Measurements from ENCODE around the gene TMEM204. TPM values are rescaled to one million over a fixed set of nuclear protein-coding genes. Genes with fewer than 3 reads are reported as not detected.

TMEM204 gene
- total RNA-seq, 2 donors from 2014 or later, result 15.7 to 16.7 TPM

GRCh38 chr16:1494129-1494640, 39.3 kb upstream of the TMEM204 start:
- Mint-ChIP-seq H3K4me3 (peak overlapping the region; percentile 95 to 99), H3K9me3 (no peaks in the 10 kb centered on the region), H3K4me1 (ENCODE audit: low read depth) (peaks cover 20% of the 10 kb centered on the region), H3K27ac (peak overlapping the region; percentile 33), H3K36me3 (ENCODE audit: insufficient read depth in 2 of 2) (peaks cover 0 to 2% of the 10 kb centered on the region in 2 donors), H3K27me3 (ENCODE audit: low read depth) (no peaks in the 10 kb centered on the region)
- DNase-seq, result no peak
- no peak for ATAC-seq (replicated peaks in 1 of 2)

GRCh38 chr16:1494711-1495110, 38.8 kb upstream of the TMEM204 start:
- Mint-ChIP-seq H3K4me1 (ENCODE audit: low read depth) (peaks cover 20% of the 10 kb centered on the region), H3K4me3 (peak overlapping the region; percentile 95 to 99), H3K27ac (no peak overlapping the region), H3K27me3 (ENCODE audit: low read depth) (no peaks in the 10 kb centered on the region), H3K9me3 (no peaks in the 10 kb centered on the region), H3K36me3 (ENCODE audit: insufficient read depth in 2 of 2) (peaks cover 0 to 2% of the 10 kb centered on the region in 2 donors)
- ATAC-seq (replicated peaks in 1 of 2), result no peak
- DNase-seq, result no peak

- Mint-ChIP-seq H3K4me1 (ENCODE audit: low read depth) (peaks cover 20% of the 10 kb centered on the region), H3K4me3 (peak overlapping the region in 1 of 2 donors; percentile 34), H3K9me3 (no peaks in the 10 kb centered on the region), H3K36me3 (ENCODE audit: insufficient read depth in 2 of 2) (peaks cover 0 to 2% of the 10 kb centered on the region in 2 donors), H3K27me3 (ENCODE audit: low read depth) (no peaks in the 10 kb centered on the region), H3K27ac (no peak overlapping the region)
- DNase-seq, result no peak
- ATAC-seq (replicated peaks in 1 of 2), result no peak
These were observed 38.1 kb upstream of the TMEM204 start for GRCh38 chr16:1495211-1495888.

GRCh38 chr16:1495889-1496262, 37.6 kb upstream of the TMEM204 start:
- H3K4me1 Mint-ChIP-seq (ENCODE audit: low read depth), result peaks cover 20% of the 10 kb centered on the region
- no peaks in the 10 kb centered on the region for H3K27me3 Mint-ChIP-seq (ENCODE audit: low read depth)
- no peak for ATAC-seq (replicated peaks in 1 of 2)
- H3K36me3 Mint-ChIP-seq (ENCODE audit: insufficient read depth in 2 of 2), result peaks cover 0 to 2% of the 10 kb centered on the region in 2 donors
- H3K4me3 Mint-ChIP-seq, result no peak overlapping the region
- no peak overlapping the region for H3K27ac Mint-ChIP-seq
- no peaks in the 10 kb centered on the region for H3K9me3 Mint-ChIP-seq
- DNase-seq, result no peak

GRCh38 chr16:1496464-1496863, 37.0 kb upstream of the TMEM204 start:
- H3K4me3 Mint-ChIP-seq, result no peak overlapping the region
- peaks cover 0 to 2% of the 10 kb centered on the region in 2 donors for H3K36me3 Mint-ChIP-seq (ENCODE audit: insufficient read depth in 2 of 2)
- H3K27ac Mint-ChIP-seq, result no peak overlapping the region
- DNase-seq, result no peak
- no peaks in the 10 kb centered on the region for H3K27me3 Mint-ChIP-seq (ENCODE audit: low read depth)
- no peaks in the 10 kb centered on the region for H3K9me3 Mint-ChIP-seq
- peaks cover 20% of the 10 kb centered on the region for H3K4me1 Mint-ChIP-seq (ENCODE audit: low read depth)
- ATAC-seq (replicated peaks in 1 of 2), result no peak

GRCh38 chr16:1497014-1497598, 36.4 kb upstream of the TMEM204 start:
- Mint-ChIP-seq H3K9me3 (no peaks in the 10 kb centered on the region), H3K36me3 (ENCODE audit: insufficient read depth in 2 of 2) (peaks cover 2 to 4% of the 10 kb centered on the region in 2 donors), H3K4me1 (ENCODE audit: low read depth) (peaks cover 19% of the 10 kb centered on the region), H3K4me3 (peak overlapping the region in 1 of 2 donors; percentile 24), H3K27me3 (ENCODE audit: low read depth) (no peaks in the 10 kb centered on the region), H3K27ac (no peak overlapping the region)
- DNase-seq (no peak), ATAC-seq (replicated peaks in 1 of 2) (no peak)

GRCh38 chr16:1498899-1499676, 34.4 kb upstream of the TMEM204 start:
- H3K4me1 Mint-ChIP-seq (ENCODE audit: low read depth), result peaks cover 9% of the 10 kb centered on the region
- H3K27ac Mint-ChIP-seq, result no peak overlapping the region
- H3K27me3 Mint-ChIP-seq (ENCODE audit: low read depth), result no peaks in the 10 kb centered on the region
- DNase-seq, result no peak
- ATAC-seq (replicated peaks in 1 of 2), result no peak
- peaks cover 2% of the 10 kb centered on the region in 2 donors for H3K36me3 Mint-ChIP-seq (ENCODE audit: insufficient read depth in 2 of 2)
- H3K9me3 Mint-ChIP-seq, result no peaks in the 10 kb centered on the region
- no peak overlapping the region for H3K4me3 Mint-ChIP-seq

- no peak for ATAC-seq (replicated peaks in 1 of 2)
- no peaks in the 10 kb centered on the region for H3K9me3 Mint-ChIP-seq
- DNase-seq, result no peak
- H3K27me3 Mint-ChIP-seq (ENCODE audit: low read depth), result no peaks in the 10 kb centered on the region
- H3K27ac Mint-ChIP-seq, result no peak overlapping the region
- peaks cover 4% of the 10 kb centered on the region for H3K4me1 Mint-ChIP-seq (ENCODE audit: low read depth)
- no peak overlapping the region for H3K4me3 Mint-ChIP-seq
- H3K36me3 Mint-ChIP-seq (ENCODE audit: insufficient read depth in 2 of 2), result peaks cover 2% of the 10 kb centered on the region in 2 donors
These were observed 33.6 kb upstream of the TMEM204 start for GRCh38 chr16:1499756-1500464.

- no peaks in the 10 kb centered on the region for H3K4me1 Mint-ChIP-seq (ENCODE audit: low read depth)
- no peak overlapping the region for H3K4me3 Mint-ChIP-seq
- ATAC-seq (replicated peaks in 1 of 2), result no peak
- no peak for DNase-seq
- H3K27me3 Mint-ChIP-seq (ENCODE audit: low read depth), result no peaks in the 10 kb centered on the region
- no peaks in the 10 kb centered on the region for H3K9me3 Mint-ChIP-seq
- no peak overlapping the region for H3K27ac Mint-ChIP-seq
- H3K36me3 Mint-ChIP-seq (ENCODE audit: insufficient read depth in 2 of 2), result peaks cover 2% of the 10 kb centered on the region in 2 donors
These were observed 32.9 kb upstream of the TMEM204 start for GRCh38 chr16:1500465-1501150.

- DNase-seq, result no peak
- Mint-ChIP-seq H3K36me3 (ENCODE audit: insufficient read depth in 2 of 2) (peaks cover 2% of the 10 kb centered on the region in 2 donors), H3K9me3 (no peaks in the 10 kb centered on the region), H3K27ac (no peak overlapping the region), H3K4me3 (no peak overlapping the region), H3K27me3 (ENCODE audit: low read depth) (no peaks in the 10 kb centered on the region), H3K4me1 (ENCODE audit: low read depth) (no peaks in the 10 kb centered on the region)
- no peak for ATAC-seq (replicated peaks in 1 of 2)
These were observed 31.8 kb upstream of the TMEM204 start for GRCh38 chr16:1501630-1502029.

- H3K36me3 Mint-ChIP-seq (ENCODE audit: insufficient read depth in 2 of 2), result peaks cover 2% of the 10 kb centered on the region in 2 donors
- no peaks in the 10 kb centered on the region for H3K4me1 Mint-ChIP-seq (ENCODE audit: low read depth)
- no peaks in the 10 kb centered on the region for H3K9me3 Mint-ChIP-seq
- H3K4me3 Mint-ChIP-seq, result no peak overlapping the region
- H3K27me3 Mint-ChIP-seq (ENCODE audit: low read depth), result no peaks in the 10 kb centered on the region
- ATAC-seq (replicated peaks in 1 of 2) (no peak), DNase-seq (no peak)
- H3K27ac Mint-ChIP-seq, result no peak overlapping the region
These were observed 31.1 kb upstream of the TMEM204 start for GRCh38 chr16:1502092-1503004.
